GM18861 (cell line): ENCODE measurements around the gene PNPLA3.

Experiments
- ATAC-seq: cut with Tn5 transposase; IDR thresholded peaks from one replicate; pipeline ENCODE4 v1.9.1; 2021; ENCODE audit not compliant: unreplicated experiment

Gene PNPLA3

DNA sequence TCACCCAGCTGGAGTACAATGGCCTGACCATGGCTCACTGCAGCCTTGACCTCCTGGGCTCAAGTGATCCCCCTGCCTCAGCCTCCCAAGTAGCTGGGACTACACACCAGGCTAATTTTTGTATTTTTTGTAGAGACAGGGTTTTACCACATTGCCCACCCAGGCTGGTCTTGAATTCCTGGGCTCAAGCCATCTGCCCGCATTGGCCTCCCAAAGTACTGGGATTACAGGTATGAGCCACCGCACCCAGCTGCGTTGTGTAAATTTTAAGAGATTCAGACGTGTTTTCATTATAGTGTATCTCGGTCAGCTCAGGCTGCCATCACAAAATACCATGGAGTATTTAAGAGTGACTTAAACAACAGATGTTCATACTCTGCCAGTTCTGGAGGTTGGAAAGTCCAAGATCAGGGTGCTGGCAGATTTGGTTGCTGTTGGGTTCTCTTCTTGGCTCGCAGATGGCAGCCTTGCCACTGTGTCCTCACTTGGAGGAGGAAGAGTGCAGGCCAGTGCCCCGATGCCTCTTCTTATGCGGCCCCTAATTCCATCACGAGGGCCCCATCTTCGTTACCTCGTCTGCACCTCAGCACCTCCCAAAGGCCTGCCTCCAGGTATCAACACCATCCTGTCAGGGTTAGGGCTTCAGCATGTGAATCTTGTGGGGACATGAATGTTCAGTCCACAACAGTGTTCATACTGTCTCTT, 67.9 kb downstream of the PNPLA3 start:
- no peak for ATAC-seq

DNA sequence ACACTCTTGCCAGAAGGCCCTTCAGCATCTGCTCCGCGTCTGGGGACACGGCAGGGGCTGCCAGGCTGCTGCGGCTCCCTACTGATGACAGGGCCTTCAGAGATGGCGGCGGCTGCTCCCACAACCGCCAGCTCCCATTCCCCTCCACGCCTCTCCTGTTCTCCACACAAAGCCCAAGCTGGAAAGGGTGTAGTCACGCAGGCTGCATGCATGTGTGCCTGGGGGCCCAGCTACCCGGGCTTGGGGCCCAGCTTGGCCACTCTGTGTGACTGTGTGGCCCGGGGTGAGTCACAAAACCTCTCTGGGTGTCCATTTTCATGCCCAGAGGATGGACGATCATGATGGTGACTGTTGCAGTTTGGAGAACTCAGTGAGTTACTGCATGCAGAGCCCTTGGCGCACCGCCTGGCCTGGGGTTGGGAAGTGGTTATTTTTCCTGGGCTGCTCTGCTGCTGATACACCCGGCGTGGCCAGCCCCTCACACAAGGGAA, 68.8 kb downstream of the PNPLA3 start:
- no peak for ATAC-seq

DNA sequence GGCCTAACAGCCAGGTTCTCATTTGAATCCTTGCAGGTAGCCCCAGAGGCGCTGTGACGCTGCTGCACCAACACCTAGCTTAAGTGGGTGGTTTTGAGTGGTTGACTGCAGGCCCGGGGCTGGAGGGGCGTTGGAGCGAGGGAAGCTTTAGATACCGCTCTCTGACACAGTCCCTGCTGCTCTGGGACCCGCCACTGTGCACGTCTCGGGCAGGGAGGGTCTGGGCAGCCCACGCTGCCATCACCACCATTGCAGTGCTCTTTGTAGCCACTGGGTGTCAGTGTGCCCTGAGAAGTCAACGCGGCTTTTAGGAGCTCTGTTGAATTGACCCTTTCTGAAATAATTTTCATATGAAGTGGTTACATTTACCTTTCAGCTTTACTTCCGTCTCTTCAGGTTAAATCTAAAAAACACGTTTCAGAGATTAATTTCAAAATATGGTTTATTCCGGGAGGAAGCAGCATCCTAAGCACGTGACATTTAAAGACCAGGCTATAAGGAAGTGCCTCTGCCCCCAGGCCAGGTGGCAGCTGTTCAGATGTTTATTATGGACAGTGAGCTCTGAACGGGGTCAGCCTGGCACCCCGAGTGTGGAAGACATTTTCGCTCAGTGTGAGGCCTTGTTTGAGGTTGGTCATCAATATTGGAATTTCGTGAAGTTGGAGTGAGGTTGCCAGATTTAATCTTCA, 69.6 kb downstream of the PNPLA3 start:
- ATAC-seq, result no peak

DNA sequence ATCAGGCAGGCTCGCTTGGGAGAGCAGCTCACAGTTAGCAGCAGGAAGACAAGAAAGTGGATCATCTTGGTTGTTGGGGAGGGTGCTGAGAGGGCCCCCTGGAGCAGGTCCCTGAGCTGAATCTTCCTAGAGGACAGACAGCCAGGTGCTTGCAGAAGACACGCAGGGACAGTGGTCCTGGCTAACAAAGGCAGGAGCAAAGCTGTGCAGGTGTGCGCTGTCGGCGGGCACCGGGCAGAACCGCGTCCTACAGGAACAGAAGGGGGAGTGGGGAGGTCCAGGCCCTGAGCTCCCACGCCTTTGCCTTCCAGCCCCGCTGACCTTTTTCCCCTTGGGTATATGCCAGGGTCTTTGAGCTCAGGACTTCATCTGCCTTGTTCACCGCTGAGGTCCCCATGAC, 70.4 kb downstream of the PNPLA3 start:
- no peak for ATAC-seq

DNA sequence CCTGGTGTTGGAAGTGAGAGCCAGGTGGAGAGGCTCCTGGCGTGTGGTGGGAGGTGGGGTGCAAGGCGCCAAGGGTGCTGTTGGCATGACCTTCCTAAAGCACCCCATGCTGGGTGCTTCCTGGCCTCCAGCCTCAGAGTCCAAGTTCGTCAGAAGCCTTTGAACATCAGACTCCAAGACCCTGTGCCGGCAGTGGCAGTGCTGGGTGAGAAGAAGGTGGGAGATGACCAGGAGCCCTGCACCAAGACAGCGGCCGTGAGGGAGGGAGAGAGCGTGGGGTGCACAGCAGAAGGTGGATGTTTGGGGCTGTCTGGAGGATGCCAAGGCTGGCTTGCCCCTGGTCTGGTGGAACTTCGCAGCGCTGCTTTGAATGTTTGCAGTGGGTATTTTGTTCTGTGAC, 70.8 kb downstream of the PNPLA3 start:
- no peak for ATAC-seq

DNA sequence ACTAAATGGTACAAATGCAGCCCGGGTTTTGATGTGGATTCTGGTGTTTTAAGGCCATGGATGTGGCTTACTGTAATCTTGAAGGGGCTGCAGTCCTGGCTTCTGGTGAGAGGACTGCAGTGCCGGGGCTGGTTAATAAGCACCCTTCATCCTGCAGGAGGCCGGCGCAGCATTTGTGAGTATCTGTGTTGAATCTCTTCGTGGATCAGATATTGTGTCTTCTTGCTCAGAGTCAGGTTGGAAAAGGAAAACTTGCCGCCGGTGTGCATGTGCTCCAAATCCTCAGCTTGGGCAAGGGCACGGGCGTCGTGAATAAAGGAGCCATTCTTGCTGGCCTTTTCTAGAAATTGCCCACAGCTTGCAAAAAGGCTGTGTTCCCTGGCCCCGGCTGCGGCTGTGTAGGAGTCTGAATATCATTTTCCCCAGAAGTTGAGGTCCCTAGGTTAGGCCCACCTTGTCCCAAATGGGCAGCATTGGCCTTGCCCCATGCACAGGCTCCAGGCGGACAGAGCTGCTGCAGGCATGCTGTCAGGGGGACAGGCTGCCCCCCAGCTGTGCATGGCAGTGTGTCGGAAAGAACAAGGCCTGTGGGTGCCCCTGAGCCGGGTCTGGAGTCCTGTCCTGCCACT, 71.6 kb downstream of the PNPLA3 start:
- ATAC-seq, result no peak

DNA sequence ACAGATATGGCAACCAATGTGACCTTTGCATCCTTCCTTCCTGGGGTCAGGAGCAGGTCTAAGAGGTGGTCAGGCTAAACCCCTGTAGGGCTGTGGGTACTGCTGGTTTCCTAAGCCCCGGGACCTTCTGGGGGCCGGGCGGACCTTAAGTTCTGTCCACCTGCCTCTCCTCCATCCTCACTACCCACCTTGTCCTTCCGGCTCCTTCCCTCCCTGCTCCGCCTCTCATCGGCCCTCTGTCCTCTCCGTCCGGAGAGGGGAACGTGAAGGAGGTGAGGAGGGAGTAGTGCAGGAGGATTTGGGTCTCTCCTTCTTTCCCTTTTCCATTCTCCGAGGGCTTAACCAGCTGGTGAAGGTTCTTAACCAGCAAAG, 72.2 kb downstream of the PNPLA3 start:
- ATAC-seq, result no peak

DNA sequence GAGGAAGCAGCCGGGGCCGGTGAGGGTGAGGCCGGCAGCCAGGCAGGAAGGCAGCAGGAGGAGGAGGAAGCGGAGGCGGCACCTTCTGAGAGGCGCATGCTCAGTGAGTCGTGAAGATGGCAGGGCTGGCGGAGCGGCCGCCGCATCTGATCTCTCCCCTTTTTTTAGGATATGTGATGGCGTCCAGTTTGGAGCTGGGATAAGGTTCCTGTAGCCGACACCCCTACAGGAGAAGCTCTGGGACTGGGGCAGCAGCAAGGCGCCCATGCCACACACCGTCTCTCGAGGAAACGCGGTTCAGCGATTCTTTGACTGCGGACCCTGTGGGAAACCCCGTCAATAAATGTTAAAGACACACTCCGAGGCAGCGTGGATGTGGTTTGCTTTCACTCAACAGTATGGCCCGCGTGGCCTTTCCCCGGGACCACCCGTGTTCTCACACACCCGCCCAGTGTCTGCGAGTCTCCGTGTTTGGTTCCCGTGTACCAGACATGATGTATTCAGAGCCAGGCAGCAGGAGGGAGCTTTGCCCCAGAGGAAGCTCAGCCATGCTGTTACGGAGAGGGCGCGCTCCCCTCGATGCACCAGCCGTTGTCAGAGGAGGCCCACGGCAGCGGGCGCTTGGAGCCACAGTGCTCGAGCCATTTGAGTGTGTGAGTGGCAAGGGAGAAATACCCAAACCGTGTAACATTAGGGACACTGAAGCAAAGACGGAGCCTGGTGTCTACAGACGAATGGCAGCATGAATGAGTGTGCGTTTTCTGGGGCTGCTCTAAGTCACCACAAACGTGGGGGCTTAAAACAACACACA, 72.8 kb downstream of the PNPLA3 start:
- ATAC-seq, result no peak

DNA sequence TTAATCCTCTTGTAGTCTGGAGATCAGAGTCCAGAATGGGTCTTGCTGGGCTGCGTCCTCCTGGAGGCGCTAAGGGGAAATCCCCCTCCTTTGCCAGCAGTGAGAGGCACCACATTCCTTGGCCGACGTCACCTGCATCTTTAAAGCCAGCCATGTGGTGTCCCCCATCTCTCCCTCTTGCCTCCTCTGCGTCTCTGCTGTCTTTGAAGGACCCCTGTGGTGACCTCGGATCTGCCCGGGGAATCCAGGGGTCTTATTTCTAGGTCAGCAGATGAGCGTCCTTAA, 73.3 kb downstream of the PNPLA3 start:
- no peak for ATAC-seq
